Effector CD8-positive, alpha-beta T cell (primary cell): ENCODE results near the gene SSNA1.
A peak's percentile ranks its signal among the peaks of the same experiment; 100 is the strongest.

Experiments used
- DNase-seq: peaks from one replicate; lab custom pipeline; 2025; lab: John Stamatoyannopoulos, UW

SSNA1 gene

GRCh38 chr9:137201205-137201868 lies 12.9 kb downstream of the SSNA1 start:
- DNase-seq: no peak

- DNase-seq: no peak
Measured at GRCh38 chr9:137202966-137203365, 14.5 kb downstream of the SSNA1 start.

GRCh38 chr9:137204731-137205125 lies 16.3 kb downstream of the SSNA1 start:
- no peak for DNase-seq

- DNase-seq: peak; percentile 90
Measured at GRCh38 chr9:137205126-137206069, 16.9 kb downstream of the SSNA1 start, which contains the start of the genes NDOR1 and TMEM203. NDOR1 (plus strand) TSS chr9:137205700; CDS start chr9:137205778, 78 bp downstream. TMEM203 (minus strand) TSS chr9:137205648; CDS start chr9:137205414, 234 bp downstream.

- DNase-seq: no peak
Measured at GRCh38 chr9:137206602-137207001, 18.1 kb downstream of the SSNA1 start.

- no peak for DNase-seq
Measured at GRCh38 chr9:137211532-137211931, 23.1 kb downstream of the SSNA1 start.

GRCh38 chr9:137212520-137212919 lies 24.0 kb downstream of the SSNA1 start:
- DNase-seq: no peak

- no peak for DNase-seq
Measured at GRCh38 chr9:137213160-137214060, 24.9 kb downstream of the SSNA1 start.

GRCh38 chr9:137214620-137215019 lies 26.1 kb downstream of the SSNA1 start:
- DNase-seq: no peak

GRCh38 chr9:137215196-137215986 lies 26.9 kb downstream of the SSNA1 start:
- DNase-seq: no peak

- no peak for DNase-seq
Measured at GRCh38 chr9:137216188-137216965, 27.9 kb downstream of the SSNA1 start.

GRCh38 chr9:137217276-137218211 lies 29.1 kb downstream of the SSNA1 start:
- no peak for DNase-seq

GRCh38 chr9:137218212-137218753 lies 29.8 kb downstream of the SSNA1 start:
- DNase-seq: no peak

GRCh38 chr9:137218754-137219271 lies 30.3 kb downstream of the SSNA1 start:
- no peak for DNase-seq

GRCh38 chr9:137219757-137220316 lies 31.4 kb downstream of the SSNA1 start:
- no peak for DNase-seq

GRCh38 chr9:137220317-137221094 lies 32.0 kb downstream of the SSNA1 start:
- DNase-seq: no peak

GRCh38 chr9:137221095-137221505 lies 32.6 kb downstream of the SSNA1 start:
- DNase-seq: no peak
